Measurements from ENCODE around the gene PSMG4. TPM values are rescaled to one million over a fixed set of nuclear protein-coding genes. Genes with fewer than 3 reads are reported as not detected.
"Not testable (repeated sequence)": the region's sequence is repeated elsewhere in the genome, so short reads cannot be mapped to it uniquely, and the experiment has no call there.

PSMG4 gene
- total RNA-seq, 2 donors from 2014 or later: 14.3 to 18.0 TPM

- intact Hi-C loops (cut with DNase I): no loop called here
- no peak for DNase-seq (ENCODE audit: low spot score)
Measured at GRCh38 chr6:3228771-3229565, 29.8 kb upstream of the PSMG4 start.

- intact Hi-C loops (cut with DNase I): no loop called here
- DNase-seq (ENCODE audit: low spot score): no peak
Measured at GRCh38 chr6:3229566-3230178, 29.1 kb upstream of the PSMG4 start.

- no peak for DNase-seq (ENCODE audit: low spot score)
- intact Hi-C loops (cut with DNase I): no loop called here
Measured at GRCh38 chr6:3230256-3230882, 28.4 kb upstream of the PSMG4 start.

- intact Hi-C loops (cut with DNase I): no loop called here
- no peak for DNase-seq (ENCODE audit: low spot score)
Measured at GRCh38 chr6:3230900-3231246, 27.9 kb upstream of the PSMG4 start.

- intact Hi-C loops (cut with DNase I): no loop called here
- no peak for DNase-seq (ENCODE audit: low spot score)
Measured at GRCh38 chr6:3231247-3232016, 27.3 kb upstream of the PSMG4 start.

GRCh38 chr6:3232017-3232945, 26.5 kb upstream of the PSMG4 start:
- intact Hi-C loops (cut with DNase I): no loop called here
- no peak for DNase-seq (ENCODE audit: low spot score)

DNA sequence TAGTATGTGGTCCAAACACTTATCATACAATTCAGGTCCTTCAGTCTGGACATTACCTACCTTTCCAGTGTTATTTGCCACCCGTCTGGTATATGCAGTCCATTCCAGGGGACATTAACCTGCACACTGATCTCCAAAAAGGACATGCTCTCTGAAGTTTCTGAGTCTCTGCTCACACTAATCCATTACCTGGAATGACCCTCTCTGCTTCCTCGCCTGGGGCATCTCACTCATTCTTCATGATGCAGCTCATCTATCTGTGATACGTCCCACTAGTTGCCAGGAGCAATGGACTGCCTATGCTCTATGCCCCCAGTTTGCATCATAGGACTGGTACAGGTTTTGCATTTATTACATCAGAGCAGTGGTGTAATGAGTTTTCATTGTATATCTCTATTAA, 25.4 kb upstream of the PSMG4 start:
- no peak for DNase-seq (ENCODE audit: low spot score)
- intact Hi-C loops (cut with DNase I): no loop called here

- intact Hi-C loops (cut with DNase I): no loop called here
- DNase-seq (ENCODE audit: low spot score): no peak
Measured at GRCh38 chr6:3233904-3234303, 24.8 kb upstream of the PSMG4 start.

DNA sequence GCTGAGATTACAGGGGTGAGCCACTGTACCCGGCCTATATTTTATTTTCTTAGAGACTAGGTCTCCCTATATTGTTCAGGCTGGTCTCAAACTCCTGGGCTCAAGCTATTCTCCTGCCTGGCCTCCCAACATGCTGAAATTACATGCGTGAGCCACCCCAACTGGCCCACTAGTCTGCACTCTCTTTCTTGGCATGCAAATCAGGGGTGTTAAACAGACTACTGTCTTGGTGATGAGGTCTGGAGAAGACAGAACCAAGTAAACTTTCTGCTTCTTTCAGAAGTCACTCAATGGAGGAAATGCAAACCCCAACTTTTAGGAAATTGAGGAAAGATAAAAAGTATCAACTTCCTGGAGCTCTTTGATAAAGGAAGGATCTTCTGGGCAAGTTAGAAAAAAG, 23.3 kb upstream of the PSMG4 start:
- intact Hi-C loops (cut with DNase I): no loop called here
- DNase-seq (ENCODE audit: low spot score): no peak

DNA sequence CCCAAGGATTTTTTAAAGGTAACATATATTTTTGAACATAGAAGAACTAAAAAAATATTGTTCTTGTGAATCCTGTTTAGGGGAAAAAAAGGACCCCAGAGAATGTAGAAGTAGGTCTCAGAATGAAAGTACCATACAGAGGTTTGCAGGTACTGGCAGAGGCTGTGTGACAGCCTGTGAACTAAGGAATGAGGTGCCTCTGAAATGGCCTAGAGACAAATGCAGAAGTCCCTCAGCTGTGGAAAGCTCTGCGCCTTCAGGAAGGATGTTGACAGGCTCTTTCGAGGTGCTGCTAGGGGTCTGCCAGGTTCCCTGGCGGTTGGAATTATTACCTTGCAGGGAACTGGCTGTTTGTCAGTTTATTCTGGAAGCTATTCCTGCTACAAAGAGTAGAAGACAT, 22.7 kb upstream of the PSMG4 start:
- intact Hi-C loops (cut with DNase I): loop anchor here in 1 of 2 donors (1.0 kb wide), 1 partner anchor 25 kb away; no protein-coding TSS in a partner anchor
- DNase-seq (ENCODE audit: low spot score): no peak

- DNase-seq (ENCODE audit: low spot score): no peak
- intact Hi-C loops (cut with DNase I): no loop called here
Measured at GRCh38 chr6:3237761-3238662, 20.7 kb upstream of the PSMG4 start.

GRCh38 chr6:3239110-3239830, 19.5 kb upstream of the PSMG4 start:
- intact Hi-C loops (cut with DNase I): no loop called here
- no peak for DNase-seq (ENCODE audit: low spot score)

- DNase-seq (ENCODE audit: low spot score): no peak
- intact Hi-C loops (cut with DNase I): no loop called here
Measured at GRCh38 chr6:3240595-3240994, 18.2 kb upstream of the PSMG4 start.

GRCh38 chr6:3241745-3242144, 17.0 kb upstream of the PSMG4 start:
- DNase-seq (ENCODE audit: low spot score); intact Hi-C loops (cut with DNase I): not testable (repeated sequence)

- intact Hi-C loops (cut with DNase I): no loop called here
Measured at GRCh38 chr6:3242768-3243167, 16.0 kb upstream of the PSMG4 start.

DNA sequence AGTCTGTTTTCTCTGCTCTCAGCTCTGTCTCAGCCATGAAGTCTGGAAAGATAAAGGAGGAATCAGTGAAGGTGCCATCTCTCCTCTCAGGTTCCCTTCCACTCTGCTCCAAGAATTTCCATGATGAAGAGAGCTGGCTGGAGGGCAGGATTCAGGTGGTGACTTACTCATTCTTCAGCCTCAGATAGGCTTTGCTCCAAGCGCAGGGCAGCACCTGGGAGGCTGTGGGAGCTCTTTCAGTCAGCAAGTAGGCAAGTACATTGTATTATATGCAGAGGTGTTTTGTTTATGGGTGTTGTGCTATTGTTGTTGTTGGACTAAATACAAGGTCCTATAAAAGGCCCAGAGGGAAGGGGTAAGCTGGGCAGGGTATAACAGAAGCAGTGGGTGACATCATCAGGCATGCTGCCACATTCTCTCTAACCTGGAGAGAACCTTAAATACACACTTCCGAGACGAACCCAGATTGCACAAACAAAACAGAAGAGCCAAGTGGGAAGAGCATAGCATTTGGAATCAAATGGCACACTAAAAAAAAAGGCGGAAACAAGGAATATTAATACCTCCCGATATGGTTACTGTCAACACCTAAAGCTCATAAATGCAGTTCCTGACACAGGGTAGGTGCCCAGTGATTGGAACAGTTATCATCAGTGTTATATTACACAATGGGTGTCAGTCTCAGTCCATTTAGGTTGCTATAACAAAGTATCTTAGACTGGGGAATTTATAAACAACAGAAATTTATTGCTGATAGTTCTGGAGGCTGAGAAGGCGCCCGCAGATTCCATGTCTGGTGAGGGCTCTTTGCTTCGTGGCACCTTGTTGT, 14.5 kb upstream of the PSMG4 start:
- intact Hi-C loops (cut with DNase I): no loop called here
- DNase-seq (ENCODE audit: low spot score): no peak

More at GRCh38 chr6:3242768-3243167, 16.0 kb upstream of the PSMG4 start:
- no peak for DNase-seq (ENCODE audit: low spot score)

DNA sequence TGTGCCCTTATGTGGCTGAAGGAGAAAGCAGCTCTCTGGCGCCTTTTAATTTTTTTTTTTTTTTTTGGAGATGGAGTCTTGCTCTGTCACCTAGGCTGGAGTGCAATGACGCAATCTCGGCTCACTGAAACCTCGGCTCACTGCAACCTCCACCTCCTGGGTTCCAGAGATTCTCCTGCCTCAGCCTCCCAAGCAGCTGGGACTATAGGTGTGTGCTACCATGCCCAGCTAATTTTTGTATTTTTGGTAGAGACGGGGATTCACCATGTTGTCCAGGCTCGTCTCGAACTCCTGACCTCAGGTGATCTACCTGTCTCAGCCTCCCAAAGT, 13.9 kb upstream of the PSMG4 start:
- DNase-seq (ENCODE audit: low spot score): not testable (repeated sequence)

More for the DNA sequence above, 13.9 kb upstream of the PSMG4 start:
- intact Hi-C loops (cut with DNase I): not testable (repeated sequence)

Measured in posterior vena cava (tissue), 2 donors.